ENCODE data around the gene ZCCHC24.

The ZCCHC24 gene

GRCh38 chr10:79402625-79402946, 42.8 kb downstream of the ZCCHC24 start:
- Mint-ChIP-seq H3K4me1 (peaks cover 95% of the 10 kb centered on the region), H3K27ac (peak overlapping the region in 2 of 3 experiments; percentile 98 to 99), H3K27me3 (ENCODE audit: low read depth) (no peaks in the 10 kb centered on the region), H3K9me3 (no peaks in the 10 kb centered on the region), H3K4me3 (peak overlapping the region; percentile 45 to 49 (median 48)), H3K36me3 (ENCODE audit: low read depth) (peaks cover 5% of the 10 kb centered on the region)
- no peak for TF ChIP-seq CTCF (IDR thresholded peaks at IDR 0.05; ENCODE audit: unreplicated experiment in 3 of 3)

GRCh38 chr10:79401015-79401921, 44.2 kb downstream of the ZCCHC24 start:
- TF ChIP-seq CTCF (IDR thresholded peaks at IDR 0.05; ENCODE audit: unreplicated experiment in 3 of 3), result no peak
- peak overlapping the region; percentile 66 to 74 (median 74) for H3K4me3 Mint-ChIP-seq
- H3K4me1 Mint-ChIP-seq, result peaks cover 99% of the 10 kb centered on the region
- no peaks in the 10 kb centered on the region for H3K27me3 Mint-ChIP-seq (ENCODE audit: low read depth)
- peaks cover 7% of the 10 kb centered on the region for H3K36me3 Mint-ChIP-seq (ENCODE audit: low read depth)
- peak overlapping the region in 2 of 3 experiments; percentile 98 to 99 for H3K27ac Mint-ChIP-seq
- H3K9me3 Mint-ChIP-seq, result no peaks in the 10 kb centered on the region

GRCh38 chr10:79400146-79401004, 45.0 kb downstream of the ZCCHC24 start:
- peaks cover 10% of the 10 kb centered on the region for H3K36me3 Mint-ChIP-seq (ENCODE audit: low read depth)
- H3K4me3 Mint-ChIP-seq, result peak overlapping the region in 2 of 3 experiments; percentile 8 to 39
- peak; percentile 50 to 56 (median 52) for TF ChIP-seq CTCF (IDR thresholded peaks at IDR 0.05; ENCODE audit: unreplicated experiment in 3 of 3)

GRCh38 chr10:79399223-79399831, 46.1 kb downstream of the ZCCHC24 start:
- H3K27ac Mint-ChIP-seq, result peak overlapping the region in 2 of 3 experiments; percentile 95 to 98
- no peaks in the 10 kb centered on the region for H3K27me3 Mint-ChIP-seq (ENCODE audit: low read depth)
- H3K36me3 Mint-ChIP-seq (ENCODE audit: low read depth), result peaks cover 18% of the 10 kb centered on the region
- no peak for TF ChIP-seq CTCF (IDR thresholded peaks at IDR 0.05; ENCODE audit: unreplicated experiment in 3 of 3)
- H3K4me3 Mint-ChIP-seq, result peak overlapping the region; percentile 49 to 73 (median 69)
- H3K4me1 Mint-ChIP-seq, result peaks cover 97% of the 10 kb centered on the region
- no peaks in the 10 kb centered on the region for H3K9me3 Mint-ChIP-seq

More at GRCh38 chr10:79400146-79401004, 45.0 kb downstream of the ZCCHC24 start:
- no peaks in the 10 kb centered on the region for H3K27me3 Mint-ChIP-seq (ENCODE audit: low read depth)
- H3K27ac Mint-ChIP-seq, result peak overlapping the region in 2 of 3 experiments; percentile 95 to 98
- H3K9me3 Mint-ChIP-seq, result no peaks in the 10 kb centered on the region
- peaks cover 98% of the 10 kb centered on the region for H3K4me1 Mint-ChIP-seq

- no peaks in the 10 kb centered on the region for H3K9me3 Mint-ChIP-seq
These were observed 46.8 kb downstream of the ZCCHC24 start for GRCh38 chr10:79398642-79399041.

More at GRCh38 chr10:79398642-79399041, 46.8 kb downstream of the ZCCHC24 start:
- H3K27ac Mint-ChIP-seq, result peak overlapping the region in 2 of 3 experiments; percentile 95 to 98
- H3K27me3 Mint-ChIP-seq (ENCODE audit: low read depth), result no peaks in the 10 kb centered on the region
- no peak for TF ChIP-seq CTCF (IDR thresholded peaks at IDR 0.05; ENCODE audit: unreplicated experiment in 3 of 3)
- H3K36me3 Mint-ChIP-seq (ENCODE audit: low read depth), result peaks cover 24% of the 10 kb centered on the region
- peaks cover 90% of the 10 kb centered on the region for H3K4me1 Mint-ChIP-seq
- H3K4me3 Mint-ChIP-seq, result peak overlapping the region in 2 of 3 experiments; percentile 5 to 42
